Suprapubic skin (tissue), 3 donors: Measurements from ENCODE around the gene RPL27A.

Experiments
- POLR2A ChIP-seq, 2 donors: fragments of 450-650 bp; IDR thresholded peaks; one replicate each; pipeline ENCODE4 v1.6.1; 2017; ENCODE audit warnings: antibody characterized with exemption in 2 of 2, mild to moderate bottlenecking in 2 of 2, moderate library complexity in 2 of 2
- TF ChIP-seq, protein P1 (sequence below), 2 donors: fragments of 200-600 bp in 1 of 2; fragments of 450-650 bp in 1 of 2; sonication (generic) in 1 of 2; IDR thresholded peaks; one replicate each; pipeline ENCODE4 v1.5.1; 2016 to 2019; ENCODE audit warnings: antibody characterized with exemption in 2 of 2, mild to moderate bottlenecking in 1 of 2, moderate library complexity in 1 of 2

DNA sequence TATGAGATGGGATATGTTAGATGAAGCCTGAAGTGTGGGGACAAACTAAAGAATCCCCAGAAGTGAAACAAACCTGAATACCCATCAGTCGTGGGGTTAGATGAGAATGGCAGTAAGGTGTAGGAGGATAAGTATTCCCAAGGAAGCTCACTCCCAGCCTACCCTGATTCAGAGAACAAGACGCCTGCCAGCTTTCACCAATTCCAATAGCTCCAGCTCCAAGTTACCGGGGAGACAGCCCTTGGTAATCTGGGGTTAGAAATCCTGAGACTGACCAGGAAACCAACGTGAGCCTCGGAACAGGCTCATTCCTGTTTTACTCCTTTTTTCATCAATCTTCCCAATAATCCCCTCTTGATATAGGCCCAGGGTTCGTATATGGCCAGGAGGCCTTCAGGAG is 46.5 kb downstream of the RPL27A start:
- TF ChIP-seq, protein P1, sequence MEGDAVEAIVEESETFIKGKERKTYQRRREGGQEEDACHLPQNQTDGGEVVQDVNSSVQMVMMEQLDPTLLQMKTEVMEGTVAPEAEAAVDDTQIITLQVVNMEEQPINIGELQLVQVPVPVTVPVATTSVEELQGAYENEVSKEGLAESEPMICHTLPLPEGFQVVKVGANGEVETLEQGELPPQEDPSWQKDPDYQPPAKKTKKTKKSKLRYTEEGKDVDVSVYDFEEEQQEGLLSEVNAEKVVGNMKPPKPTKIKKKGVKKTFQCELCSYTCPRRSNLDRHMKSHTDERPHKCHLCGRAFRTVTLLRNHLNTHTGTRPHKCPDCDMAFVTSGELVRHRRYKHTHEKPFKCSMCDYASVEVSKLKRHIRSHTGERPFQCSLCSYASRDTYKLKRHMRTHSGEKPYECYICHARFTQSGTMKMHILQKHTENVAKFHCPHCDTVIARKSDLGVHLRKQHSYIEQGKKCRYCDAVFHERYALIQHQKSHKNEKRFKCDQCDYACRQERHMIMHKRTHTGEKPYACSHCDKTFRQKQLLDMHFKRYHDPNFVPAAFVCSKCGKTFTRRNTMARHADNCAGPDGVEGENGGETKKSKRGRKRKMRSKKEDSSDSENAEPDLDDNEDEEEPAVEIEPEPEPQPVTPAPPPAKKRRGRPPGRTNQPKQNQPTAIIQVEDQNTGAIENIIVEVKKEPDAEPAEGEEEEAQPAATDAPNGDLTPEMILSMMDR (IDR thresholded peaks at IDR 0.05): no peak
- no peak for TF ChIP-seq POLR2A (IDR thresholded peaks at IDR 0.05)
